Measurements from ENCODE around the gene OR8D4. TPM values are rescaled to one million over a fixed set of nuclear protein-coding genes. Genes with fewer than 3 reads are reported as not detected.

The OR8D4 gene
- total and polyA plus RNA-seq, 2 donors (not counting 3 experiments of a cell fraction or from before 2014, with no cell fraction given): not detected

- Histone ChIP-seq H3K9me1 (replicated peaks; ENCODE audit: control insufficient read depth, extremely low read depth, insufficient read depth, low read length) (no peaks in the 10 kb centered on the region), H3K4me2 (ENCODE audit: insufficient read depth, low read length) (no peak overlapping the region), H3K4me3 (replicated peaks in 1 of 3; ENCODE audit: insufficient read depth in 1 of 3, low read depth in 1 of 3, low read length in 3 of 3) (no peak overlapping the region), H3K9me3 (replicated peaks; ENCODE audit: control insufficient read depth, insufficient read depth, low read length) (no peaks in the 10 kb centered on the region), H3K27me3 (ENCODE audit: control insufficient read depth in 2 of 2, insufficient read depth in 2 of 2, low read length in 2 of 2) (no peaks in the 10 kb centered on the region), H2AFZ (ENCODE audit: low read depth, low read length) (no peak overlapping the region), H3K9ac (replicated peaks; ENCODE audit: extremely low read depth, insufficient read depth, low read length) (no peak overlapping the region), H3K4me1 (ENCODE audit: control insufficient read depth, extremely low read depth, insufficient read depth, low read length) (no peaks in the 10 kb centered on the region), H3K27ac (ENCODE audit: insufficient read depth, low read depth, low read length) (no peak overlapping the region), H3K36me3 (ENCODE audit: control insufficient read depth in 2 of 2, extremely low read depth in 1 of 2, insufficient read depth in 2 of 2, low read length in 2 of 2) (no peaks in the 10 kb centered on the region), H4K20me1 (replicated peaks; ENCODE audit: control insufficient read depth, extremely low read depth, insufficient read depth, low read length) (no peaks in the 10 kb centered on the region), H3K79me2 (ENCODE audit: control insufficient read depth, insufficient read depth, low read length) (no peaks in the 10 kb centered on the region)
- dilution Hi-C loops (cut with MboI; ENCODE audit: extremely low pct_ligation_motif_present, low sequenced_read_pairs) (no loop called here), intact Hi-C loops (cut with micrococcal nuclease) (no loop called here)
- ChIA-PET CTCF (no interaction called here), POLR2A (no interaction called here)
- TF ChIP-seq MAX (IDR thresholded peaks at IDR 0.05; ENCODE audit: insufficient read depth, insufficient read length): no peak
- no peak for TF ChIP-seq MYC (IDR thresholded peaks at IDR 0.05; ENCODE audit: low read depth, low read length)
- FAIRE-seq: no peak
- no peak for DNase-seq (ENCODE audit: low read depth, low spot score)
- BruUV-seq (replicated peaks): no TSS peak
Observed at GRCh38 chr11:123853038-123853437, 48.9 kb upstream of the OR8D4 start.

GRCh38 chr11:123856444-123856843 is 45.5 kb upstream of the OR8D4 start:
- Histone ChIP-seq H3K9me3 (replicated peaks; ENCODE audit: control insufficient read depth, insufficient read depth, low read length) (no peaks in the 10 kb centered on the region), H3K9me1 (replicated peaks; ENCODE audit: control insufficient read depth, extremely low read depth, insufficient read depth, low read length) (no peaks in the 10 kb centered on the region), H3K79me2 (ENCODE audit: control insufficient read depth, insufficient read depth, low read length) (no peaks in the 10 kb centered on the region), H3K36me3 (ENCODE audit: control insufficient read depth in 2 of 2, extremely low read depth in 1 of 2, insufficient read depth in 2 of 2, low read length in 2 of 2) (no peaks in the 10 kb centered on the region), H3K4me1 (ENCODE audit: control insufficient read depth, extremely low read depth, insufficient read depth, low read length) (no peaks in the 10 kb centered on the region), H3K9ac (replicated peaks; ENCODE audit: extremely low read depth, insufficient read depth, low read length) (no peak overlapping the region), H3K4me3 (replicated peaks in 1 of 3; ENCODE audit: insufficient read depth in 1 of 3, low read depth in 1 of 3, low read length in 3 of 3) (no peak overlapping the region), H2AFZ (ENCODE audit: low read depth, low read length) (no peak overlapping the region), H3K27me3 (ENCODE audit: control insufficient read depth in 2 of 2, insufficient read depth in 2 of 2, low read length in 2 of 2) (no peaks in the 10 kb centered on the region), H3K27ac (ENCODE audit: insufficient read depth, low read depth, low read length) (no peak overlapping the region), H4K20me1 (replicated peaks; ENCODE audit: control insufficient read depth, extremely low read depth, insufficient read depth, low read length) (no peaks in the 10 kb centered on the region), H3K4me2 (ENCODE audit: insufficient read depth, low read length) (no peak overlapping the region)
- no TSS peak for BruUV-seq (replicated peaks)
- intact Hi-C loops (cut with micrococcal nuclease): no loop called here
- POLR2A ChIA-PET: no interaction called here
- dilution Hi-C loops (cut with MboI; ENCODE audit: extremely low pct_ligation_motif_present, low sequenced_read_pairs): no loop called here
- DNase-seq (ENCODE audit: low read depth, low spot score) (no peak), FAIRE-seq (no peak)
- TF ChIP-seq GATA2 (IDR thresholded peaks at IDR 0.05; ENCODE audit: insufficient read depth, insufficient read length, low read depth, low read length): no peak
- TF ChIP-seq MAX (IDR thresholded peaks at IDR 0.05; ENCODE audit: insufficient read depth, insufficient read length): no peak
- no peak for TF ChIP-seq POLR2AphosphoS5 (IDR thresholded peaks at IDR 0.05; ENCODE audit: insufficient read depth, low read depth, low read length)
- no peak for TF ChIP-seq MYC (IDR thresholded peaks at IDR 0.05; ENCODE audit: low read depth, low read length)
- no peak for TF ChIP-seq JUN (IDR thresholded peaks at IDR 0.05; ENCODE audit: borderline replicate concordance, insufficient read depth, insufficient read length, low read depth)
- no peak for TF ChIP-seq POLR2A (IDR thresholded peaks at IDR 0.05; ENCODE audit: low read depth, low read length)
- CTCF ChIA-PET: no interaction called here
